Left ventricle myocardium inferior (tissue), 1 donor: ENCODE data around the gene NGLY1. TPM values are rescaled to one million over a fixed set of nuclear protein-coding genes. Genes with fewer than 3 reads are reported as not detected.

Source experiments
- DNase-seq: peaks from one replicate; pipeline ENCODE4 v3.0.0-alpha.2; 2020
- H3K27ac ChIP-seq: fragments of 200-600 bp; replicated peaks from 2 replicates; pipeline ENCODE4 v1.8.0; 2021
- H3K27me3 ChIP-seq: fragments of 200-600 bp; 2 replicates; pipeline ENCODE4 v1.8.0; 2021; ENCODE audit warnings: low read depth
- H3K36me3 ChIP-seq: fragments of 200-600 bp; 2 replicates; pipeline ENCODE4 v1.8.0; 2021
- H3K4me1 ChIP-seq: fragments of 200-600 bp; 2 replicates; pipeline ENCODE4 v1.8.0; 2021
- H3K4me3 ChIP-seq: fragments of 200-600 bp; 2 replicates; pipeline ENCODE4 v1.8.0; 2021; ENCODE audit warnings: mild to moderate bottlenecking, moderate library complexity
- H3K9me3 ChIP-seq: fragments of 200-600 bp; replicated peaks from 2 replicates; pipeline ENCODE4 v1.8.0; 2021
- intact Hi-C: fragments of 100-400 bp; cut with micrococcal nuclease; formaldehyde crosslinking; loops from one replicate; pipeline ENCODE4 v1.11.0; 2022
- total RNA-seq: library from RNA; stranded (reverse); fragmentation: NEBNext Ultra II Directional; extraction: Animal tissue kit (Norgen Biotek cat#: 25700); gene quantifications from one replicate; pipeline ENCODE4 v1.2.1, GENCODE V29; 2021
- TF ChIP-seq, protein P1 (sequence below): fragments of 200-600 bp; IDR thresholded peaks from 2 replicates; pipeline ENCODE4 v1.8.0; 2021; ENCODE audit warnings: antibody characterized with exemption, mild to moderate bottlenecking, borderline replicate concordance
- donor health status: DM: no; HTN: yes; CAD: no; lungs with severe emphysema.

Gene NGLY1
- total RNA-seq, 1 donor from 2014 or later, result 27.7 TPM

DNA sequence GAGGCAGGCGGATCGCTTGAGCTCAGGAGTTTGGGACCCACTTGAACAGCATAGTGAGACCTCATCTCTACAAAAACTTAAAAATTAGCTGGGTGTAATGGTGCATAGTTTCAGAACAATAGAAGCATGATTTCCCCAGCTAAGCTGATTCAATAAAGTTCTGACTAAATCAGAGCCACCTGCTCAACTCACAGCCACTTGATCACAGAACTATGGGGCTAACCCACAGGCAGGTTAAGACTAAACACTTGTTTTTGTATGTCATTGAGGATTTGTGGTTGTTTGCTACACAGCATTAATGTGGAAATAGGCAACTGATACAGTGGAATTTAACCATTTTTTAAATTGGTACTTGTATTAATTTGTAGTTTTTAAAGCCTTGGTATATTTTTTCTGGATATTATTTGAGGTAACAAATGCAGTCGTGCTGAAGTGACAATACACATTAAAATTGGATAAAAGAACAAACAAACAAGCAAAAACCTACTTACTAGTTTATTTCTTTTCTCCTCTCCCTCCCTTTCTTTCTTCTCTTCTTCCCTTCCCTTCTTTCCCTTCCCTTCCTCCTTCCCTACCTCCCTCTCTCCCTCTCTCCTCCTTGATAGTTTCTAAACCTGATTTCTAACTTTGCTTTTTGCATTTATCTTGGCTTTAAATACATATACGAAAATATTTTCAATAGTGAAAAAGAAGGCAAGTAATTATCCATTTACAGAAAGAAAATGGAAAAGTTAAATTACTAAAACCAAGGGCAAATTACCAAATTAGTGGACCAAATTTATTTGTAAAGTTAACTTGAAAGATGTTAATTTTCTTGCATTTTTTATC lies 38.7 kb upstream of the NGLY1 start:
- H3K36me3 ChIP-seq, result no peaks in the 10 kb centered on the region
- DNase-seq, result no peak
- no peak overlapping the region for H3K27ac ChIP-seq
- no peaks in the 10 kb centered on the region for H3K9me3 ChIP-seq
- TF ChIP-seq, protein P1, sequence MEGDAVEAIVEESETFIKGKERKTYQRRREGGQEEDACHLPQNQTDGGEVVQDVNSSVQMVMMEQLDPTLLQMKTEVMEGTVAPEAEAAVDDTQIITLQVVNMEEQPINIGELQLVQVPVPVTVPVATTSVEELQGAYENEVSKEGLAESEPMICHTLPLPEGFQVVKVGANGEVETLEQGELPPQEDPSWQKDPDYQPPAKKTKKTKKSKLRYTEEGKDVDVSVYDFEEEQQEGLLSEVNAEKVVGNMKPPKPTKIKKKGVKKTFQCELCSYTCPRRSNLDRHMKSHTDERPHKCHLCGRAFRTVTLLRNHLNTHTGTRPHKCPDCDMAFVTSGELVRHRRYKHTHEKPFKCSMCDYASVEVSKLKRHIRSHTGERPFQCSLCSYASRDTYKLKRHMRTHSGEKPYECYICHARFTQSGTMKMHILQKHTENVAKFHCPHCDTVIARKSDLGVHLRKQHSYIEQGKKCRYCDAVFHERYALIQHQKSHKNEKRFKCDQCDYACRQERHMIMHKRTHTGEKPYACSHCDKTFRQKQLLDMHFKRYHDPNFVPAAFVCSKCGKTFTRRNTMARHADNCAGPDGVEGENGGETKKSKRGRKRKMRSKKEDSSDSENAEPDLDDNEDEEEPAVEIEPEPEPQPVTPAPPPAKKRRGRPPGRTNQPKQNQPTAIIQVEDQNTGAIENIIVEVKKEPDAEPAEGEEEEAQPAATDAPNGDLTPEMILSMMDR, result no peak
- intact Hi-C loops, result no loop called here
- no peaks in the 10 kb centered on the region for H3K4me1 ChIP-seq
- H3K4me3 ChIP-seq, result no peak overlapping the region
- H3K27me3 ChIP-seq, result no peaks in the 10 kb centered on the region

DNA sequence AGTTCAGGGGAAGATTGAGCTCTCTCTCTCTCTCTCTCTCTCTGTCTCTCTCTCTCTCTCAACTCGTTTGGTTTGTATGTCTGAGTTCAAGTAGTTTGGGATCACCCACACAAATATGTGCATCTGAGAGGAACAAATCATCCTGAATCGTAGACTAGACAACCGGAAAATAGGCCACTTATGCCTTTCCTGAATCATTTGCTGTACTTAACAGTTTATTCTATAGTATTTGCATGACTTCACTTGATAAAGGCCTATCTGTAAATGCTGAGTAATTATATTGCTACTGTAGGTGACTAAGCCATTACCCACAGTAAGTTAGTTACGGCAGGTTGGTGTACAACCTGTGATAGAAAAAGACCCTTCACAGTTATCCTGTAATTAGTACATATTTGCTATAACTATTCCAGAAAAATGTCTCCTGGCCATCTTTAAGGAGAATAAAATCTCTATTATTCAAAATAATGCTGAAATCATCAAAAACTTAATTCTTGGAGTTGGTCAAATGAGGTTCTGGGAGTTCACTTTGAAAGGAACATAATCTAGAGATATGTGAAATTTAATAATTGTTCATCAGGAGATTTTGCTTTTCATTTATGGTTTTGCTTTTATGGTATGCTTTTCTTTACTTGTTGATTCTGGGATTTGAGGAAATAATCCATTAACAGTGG lies 37.7 kb upstream of the NGLY1 start:
- no peaks in the 10 kb centered on the region for H3K36me3 ChIP-seq
- H3K27ac ChIP-seq, result no peak overlapping the region
- intact Hi-C loops, result no loop called here
- no peak overlapping the region for H3K4me3 ChIP-seq
- TF ChIP-seq, protein P1, result no peak
- no peaks in the 10 kb centered on the region for H3K4me1 ChIP-seq
- DNase-seq, result no peak
- peaks cover 3% of the 10 kb centered on the region for H3K9me3 ChIP-seq
- H3K27me3 ChIP-seq, result peaks cover 3% of the 10 kb centered on the region

DNA sequence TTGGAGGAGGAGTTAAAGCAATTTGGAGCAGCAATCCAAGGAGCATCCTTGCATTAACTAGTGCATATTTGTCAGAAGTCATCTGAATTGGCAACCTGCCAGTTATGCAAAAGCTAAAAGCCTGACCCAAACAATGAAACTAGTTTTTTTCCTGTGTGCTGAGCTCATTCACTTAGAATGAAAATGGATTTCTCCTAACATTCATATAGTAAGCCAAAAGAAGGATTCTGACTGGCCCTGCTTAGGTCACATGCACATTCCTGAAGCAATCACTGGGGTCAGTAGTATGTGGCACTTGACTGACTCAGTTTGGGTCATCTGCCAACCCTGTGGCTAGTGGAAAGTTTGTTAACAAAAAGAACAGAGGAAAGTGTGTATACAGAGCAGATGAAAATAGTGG lies 37.1 kb upstream of the NGLY1 start:
- TF ChIP-seq, protein P1, result no peak
- peaks cover 9% of the 10 kb centered on the region for H3K9me3 ChIP-seq
- H3K4me1 ChIP-seq, result no peaks in the 10 kb centered on the region
- H3K36me3 ChIP-seq, result no peaks in the 10 kb centered on the region
- H3K27ac ChIP-seq, result no peak overlapping the region
- H3K27me3 ChIP-seq, result peaks cover 8% of the 10 kb centered on the region
- DNase-seq, result no peak
- intact Hi-C loops, result no loop called here
- no peak overlapping the region for H3K4me3 ChIP-seq

DNA sequence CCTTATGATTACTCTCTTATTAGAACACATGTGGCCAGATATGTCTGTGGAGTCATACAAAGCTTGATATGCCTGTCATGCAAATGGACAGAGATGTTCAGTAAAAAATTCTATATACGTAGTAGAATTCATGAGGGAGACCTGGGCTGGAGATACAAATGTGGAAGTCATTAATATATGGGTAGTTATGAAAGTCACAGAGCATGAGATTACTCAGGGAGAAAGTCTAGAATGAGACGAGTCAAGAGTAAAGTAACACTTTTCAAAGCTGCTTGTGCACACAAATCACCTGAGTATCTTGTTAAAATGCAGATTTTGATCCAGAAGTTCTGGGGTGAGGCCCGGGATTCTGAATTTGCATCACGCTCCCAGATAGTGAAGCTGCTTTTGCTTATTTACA lies 35.1 kb upstream of the NGLY1 start:
- DNase-seq, result no peak
- Histone ChIP-seq H3K4me3 (no peak overlapping the region), H3K4me1 (no peaks in the 10 kb centered on the region), H3K27ac (no peak overlapping the region), H3K9me3 (peaks cover 20% of the 10 kb centered on the region), H3K36me3 (no peaks in the 10 kb centered on the region), H3K27me3 (peaks cover 11% of the 10 kb centered on the region)
- TF ChIP-seq, protein P1, result no peak
- intact Hi-C loops, result no loop called here

DNA sequence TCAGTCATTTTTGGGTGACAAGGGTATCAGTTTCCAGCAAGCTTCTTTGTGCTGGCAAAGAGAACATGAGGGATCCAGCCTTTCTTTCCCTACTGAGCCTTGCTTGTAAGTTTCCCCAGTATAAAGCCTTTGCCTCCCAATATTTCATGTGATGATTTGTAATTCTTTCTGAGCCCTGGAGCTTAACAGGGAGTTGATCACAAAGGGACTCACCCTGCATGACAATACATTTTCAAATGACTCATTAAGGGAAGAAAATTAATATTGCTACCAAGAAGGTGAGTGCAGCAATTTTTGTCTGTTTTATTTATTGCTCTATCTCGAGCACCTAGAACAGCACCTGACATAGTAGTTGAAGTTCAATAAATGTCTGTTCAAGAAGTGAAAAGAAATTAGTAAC lies 34.4 kb upstream of the NGLY1 start:
- Histone ChIP-seq H3K9me3 (peaks cover 20% of the 10 kb centered on the region), H3K36me3 (no peaks in the 10 kb centered on the region), H3K27me3 (peaks cover 11% of the 10 kb centered on the region), H3K27ac (no peak overlapping the region), H3K4me1 (no peaks in the 10 kb centered on the region), H3K4me3 (no peak overlapping the region)
- intact Hi-C loops, result no loop called here
- TF ChIP-seq, protein P1, result no peak
- no peak for DNase-seq
